Measurements from ENCODE around the gene TADA2A. TPM values are rescaled to one million over a fixed set of nuclear protein-coding genes. Genes with fewer than 3 reads are reported as not detected.

The TADA2A gene
- total RNA-seq, 1 experiment from 2014 or later: 25.2 TPM

GRCh38 chr17:37519251-37519985 lies 112.7 kb downstream of the TADA2A start:
- no peak for TF ChIP-seq CTCF (conservative IDR thresholded peaks at IDR 0.05)
- no peak for TF ChIP-seq EZH2 (IDR thresholded peaks at IDR 0.05; ENCODE audit: low read depth)
- no TSS peak for BruUV-seq (replicated peaks)

GRCh38 chr17:37520174-37520573 lies 113.5 kb downstream of the TADA2A start:
- Histone ChIP-seq H2AFZ (no peak overlapping the region), H3K4me1 (replicated peaks; ENCODE audit: insufficient read depth) (no peaks in the 10 kb centered on the region), H3K79me2 (ENCODE audit: low read depth) (no peaks in the 10 kb centered on the region), H3K27me3 (ENCODE audit: insufficient read depth, low read depth) (no peaks in the 10 kb centered on the region), H3K4me2 (no peak overlapping the region), H3K27ac (no peak overlapping the region), H3K4me3 (no peak overlapping the region), H3K9me2 (ENCODE audit: insufficient read depth) (no peaks in the 10 kb centered on the region), H3F3A (ENCODE audit: insufficient read depth, low read depth) (peaks cover 8% of the 10 kb centered on the region), H4K20me1 (ENCODE audit: insufficient read depth) (no peaks in the 10 kb centered on the region; the same call in 1 of the 2 replicates), H3K36me3 (ENCODE audit: low read depth) (no peaks in the 10 kb centered on the region), H3K9me3 (ENCODE audit: insufficient read depth, low read depth) (no peaks in the 10 kb centered on the region)
- no TSS peak for BruUV-seq (replicated peaks)
- CTCF ChIA-PET: no interaction called here
- TF ChIP-seq EZH2 (IDR thresholded peaks at IDR 0.05; ENCODE audit: low read depth): no peak
- TF ChIP-seq CTCF (conservative IDR thresholded peaks at IDR 0.05): no peak
- POLR2A ChIA-PET (ENCODE audit: unreplicated experiment): no interaction called here
- intact Hi-C loops (cut with micrococcal nuclease; ENCODE audit: unreplicated experiment): no loop called here
- DNase-seq: no peak

More at GRCh38 chr17:37519251-37519985, 112.7 kb downstream of the TADA2A start:
- Histone ChIP-seq H3K4me1 (replicated peaks; ENCODE audit: insufficient read depth) (no peaks in the 10 kb centered on the region), H3K4me2 (no peak overlapping the region), H3K27ac (no peak overlapping the region), H3K36me3 (ENCODE audit: low read depth) (no peaks in the 10 kb centered on the region; the same call in 1 of the 2 replicates), H3K9me2 (ENCODE audit: insufficient read depth) (no peaks in the 10 kb centered on the region), H3K27me3 (ENCODE audit: insufficient read depth, low read depth) (no peaks in the 10 kb centered on the region), H3K79me2 (ENCODE audit: low read depth) (no peaks in the 10 kb centered on the region), H3K4me3 (no peak overlapping the region), H2AFZ (no peak overlapping the region), H3F3A (ENCODE audit: insufficient read depth, low read depth) (peaks cover 11% of the 10 kb centered on the region), H4K20me1 (ENCODE audit: insufficient read depth) (peaks cover 7% of the 10 kb centered on the region; the same call in 1 of the 2 replicates), H3K9me3 (ENCODE audit: insufficient read depth, low read depth) (no peaks in the 10 kb centered on the region)
- intact Hi-C loops (cut with micrococcal nuclease; ENCODE audit: unreplicated experiment): no loop called here
- no peak for DNase-seq
- POLR2A ChIA-PET (ENCODE audit: unreplicated experiment): no interaction called here
- CTCF ChIA-PET: no interaction called here

GRCh38 chr17:37521821-37522220 lies 115.1 kb downstream of the TADA2A start:
- intact Hi-C loops (cut with micrococcal nuclease; ENCODE audit: unreplicated experiment): no loop called here
- no peak overlapping the region for H3K27ac ChIP-seq
- ChIA-PET POLR2A (ENCODE audit: unreplicated experiment) (no interaction called here), CTCF (no interaction called here)
- no peaks in the 10 kb centered on the region for H3K27me3 ChIP-seq (ENCODE audit: insufficient read depth, low read depth)
- no peak for DNase-seq
- no peaks in the 10 kb centered on the region for H4K20me1 ChIP-seq (ENCODE audit: insufficient read depth)
- no peak overlapping the region for H2AFZ ChIP-seq
- no TSS peak for BruUV-seq (replicated peaks)
- no peak overlapping the region for H3K4me3 ChIP-seq
- no peaks in the 10 kb centered on the region for H3K79me2 ChIP-seq (ENCODE audit: low read depth)
- H3K4me2 ChIP-seq: no peak overlapping the region
- no peaks in the 10 kb centered on the region for H3K36me3 ChIP-seq (ENCODE audit: low read depth)
- H3F3A ChIP-seq (ENCODE audit: insufficient read depth, low read depth): peaks cover 5% of the 10 kb centered on the region
- no peaks in the 10 kb centered on the region for H3K9me2 ChIP-seq (ENCODE audit: insufficient read depth)
- H3K9me3 ChIP-seq (ENCODE audit: insufficient read depth, low read depth): no peaks in the 10 kb centered on the region
- no peak for TF ChIP-seq EZH2 (IDR thresholded peaks at IDR 0.05; ENCODE audit: low read depth)
- TF ChIP-seq CTCF (conservative IDR thresholded peaks at IDR 0.05): no peak
- no peaks in the 10 kb centered on the region for H3K4me1 ChIP-seq (replicated peaks; ENCODE audit: insufficient read depth)

Data from PC-9 (cell line).